Panc1 (cell line): ENCODE results near the gene KLHL41.

Source experiments
- CTCF ChIP-seq: fragments of 450-650 bp; IDR thresholded peaks from 2 replicates; pipeline ENCODE4 v1.5.1; 2017; ENCODE audit warnings: mild to moderate bottlenecking
- POLR2AphosphoS5 ChIP-seq: IDR thresholded peaks from 2 replicates; pipeline ENCODE4 v1.6.1; 2012; ENCODE audit warnings: mild to moderate bottlenecking, low read depth, low read length, moderate library complexity

- TF ChIP-seq CTCF (no peak), POLR2AphosphoS5 (no peak)
Observed at GRCh38 chr2:169565686-169566085, 56.2 kb downstream of the KLHL41 start.
